ENCODE results near the gene SPDEF.

The SPDEF gene

DNA sequence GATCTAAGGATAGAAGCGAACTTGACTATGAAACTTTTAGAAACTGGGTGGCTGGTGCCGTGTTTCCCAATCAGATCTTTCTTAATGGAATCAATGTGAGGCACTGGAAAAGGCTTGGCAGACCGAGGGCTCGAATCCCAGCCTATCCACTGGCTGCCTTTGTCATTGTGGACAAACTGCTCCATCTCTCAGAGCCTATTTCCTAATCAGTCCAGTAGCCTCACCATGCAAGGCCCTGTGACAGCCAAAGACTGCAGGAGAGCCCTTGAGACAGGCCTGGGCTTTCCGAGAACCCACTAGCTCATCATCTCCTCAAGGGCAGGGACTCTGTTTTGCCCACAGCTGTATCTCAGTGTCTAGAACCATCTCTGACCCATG is 43.4 kb downstream of the SPDEF start:
- DNase-seq = no peak

DNA sequence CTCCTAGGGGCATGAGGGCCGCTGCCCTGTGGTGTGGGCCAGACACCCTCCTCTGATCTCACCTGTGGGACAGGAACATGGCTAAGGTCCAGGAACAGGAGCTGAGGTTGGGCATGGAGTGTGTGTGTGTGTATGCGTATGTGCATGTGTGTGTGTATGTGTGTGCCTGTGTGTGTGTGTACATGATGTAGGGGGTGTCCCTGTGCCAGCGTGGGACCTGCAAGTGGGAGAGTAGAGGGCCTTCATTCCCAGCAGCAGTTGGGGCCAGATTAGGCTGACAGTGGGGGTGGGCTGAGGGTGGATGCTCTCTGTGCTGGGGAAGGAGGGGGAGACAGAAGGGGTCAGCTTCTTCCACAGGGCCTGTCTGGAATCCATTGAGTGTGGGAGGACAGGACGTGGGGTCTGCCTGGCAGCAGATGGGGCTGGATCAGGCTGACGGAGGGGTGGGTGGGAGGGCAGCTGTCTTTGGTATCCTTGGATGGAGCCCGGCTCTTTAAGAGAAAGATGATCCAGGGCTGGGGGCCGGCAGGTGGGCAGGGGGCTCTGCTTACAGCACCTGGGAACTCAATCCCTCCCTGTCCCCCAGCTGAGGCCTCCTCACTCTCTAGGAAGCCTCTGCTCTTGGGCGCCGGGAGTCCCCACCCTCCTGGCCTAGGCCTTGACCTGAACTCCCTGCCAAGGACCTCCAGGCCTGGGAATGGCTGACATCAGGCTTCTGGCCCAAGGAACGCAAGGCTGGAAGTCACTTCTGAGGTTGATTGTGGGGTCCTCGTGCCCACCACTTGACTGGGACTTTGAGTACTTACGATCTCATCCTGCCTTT is 44.0 kb downstream of the SPDEF start:
- no peak for DNase-seq

DNA sequence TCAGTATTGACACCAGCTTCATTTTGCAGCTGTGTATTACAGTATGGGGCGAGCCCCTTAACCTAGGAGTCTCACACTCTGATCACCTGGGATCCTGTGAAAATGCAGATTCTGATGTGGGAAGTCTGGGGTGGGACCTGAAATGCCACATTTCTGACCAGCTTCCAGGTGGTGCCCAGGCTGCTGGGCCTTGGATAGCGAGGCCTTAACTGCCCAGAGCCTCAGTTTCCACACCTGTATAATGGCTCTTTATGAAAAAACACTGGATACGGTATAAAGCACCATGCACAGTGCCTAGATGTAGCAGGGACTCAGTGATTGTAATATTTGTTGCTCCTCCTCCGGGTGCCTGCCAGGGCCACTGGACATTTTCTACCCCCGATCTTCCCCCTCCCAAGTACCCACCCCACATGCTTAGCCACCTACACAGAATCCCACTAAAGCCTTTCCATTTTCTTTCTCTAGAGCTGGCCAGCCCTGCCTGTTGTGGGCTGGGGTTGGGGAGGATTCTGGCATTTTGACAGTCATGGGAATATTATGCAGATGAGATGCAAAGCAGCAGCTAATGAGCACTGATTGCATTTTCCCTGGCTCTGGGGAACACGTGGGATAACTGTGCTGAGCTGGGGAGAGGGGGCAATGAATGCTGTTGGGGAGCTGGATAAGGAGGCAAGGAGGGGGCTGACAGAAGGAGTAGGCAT is 44.8 kb downstream of the SPDEF start:
- no peak for DNase-seq

DNA sequence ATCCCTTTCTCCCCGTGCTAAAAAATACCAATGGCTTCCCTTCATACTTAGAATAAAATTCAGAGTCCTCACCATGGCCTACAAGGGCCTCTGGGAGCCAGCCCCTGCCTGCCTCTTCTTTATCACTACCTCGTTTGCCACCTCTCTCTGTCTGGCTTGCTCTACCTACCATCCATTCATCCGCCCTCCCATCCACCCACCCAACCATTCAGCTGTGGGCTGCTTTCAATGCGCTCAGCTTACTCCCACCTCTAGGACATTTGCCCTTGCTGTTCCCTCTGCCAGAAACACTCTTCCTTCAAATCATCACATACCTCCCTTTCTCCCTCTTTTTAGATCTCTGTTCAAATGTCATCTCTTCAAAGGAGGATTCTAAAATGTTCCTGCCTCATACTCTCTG is 45.8 kb downstream of the SPDEF start:
- DNase-seq = no peak

DNA sequence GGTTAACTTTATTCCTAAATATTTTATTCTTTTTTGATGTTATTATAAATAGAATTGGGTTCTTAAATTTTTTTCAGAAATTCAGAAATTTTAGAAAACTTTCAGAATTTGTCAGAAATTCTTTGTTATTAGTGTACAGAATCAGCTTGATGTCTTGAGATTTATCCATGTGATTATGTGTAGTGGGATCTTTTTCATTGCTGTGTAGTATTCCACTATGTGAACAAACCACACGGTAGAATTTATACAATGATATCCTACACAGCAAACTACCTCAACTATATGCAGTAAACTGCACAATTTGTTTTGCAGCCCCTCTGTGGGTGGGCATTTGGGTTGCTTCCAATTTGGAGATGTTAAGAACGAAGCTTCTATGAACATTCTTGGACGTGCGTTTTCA is 46.3 kb downstream of the SPDEF start:
- DNase-seq = no peak

DNA sequence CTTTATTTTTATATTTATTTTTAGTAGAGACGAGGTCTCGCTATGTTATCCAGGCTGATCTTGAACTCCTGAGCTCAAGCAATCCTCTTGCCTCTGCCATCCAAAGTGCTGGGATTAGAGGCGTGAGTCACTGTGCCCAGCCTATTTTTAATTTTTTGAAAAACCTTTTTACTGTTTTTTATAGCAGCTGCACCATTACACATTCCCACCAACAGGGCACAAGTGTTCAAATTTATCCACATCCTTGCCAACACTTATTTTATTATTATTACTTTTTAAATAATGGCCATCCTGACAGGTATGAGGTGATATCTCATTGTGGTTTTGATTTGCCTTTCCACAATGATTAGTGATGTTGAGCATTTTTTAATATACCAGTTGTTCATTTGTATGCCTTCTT is 47.7 kb downstream of the SPDEF start:
- no peak for DNase-seq

DNA sequence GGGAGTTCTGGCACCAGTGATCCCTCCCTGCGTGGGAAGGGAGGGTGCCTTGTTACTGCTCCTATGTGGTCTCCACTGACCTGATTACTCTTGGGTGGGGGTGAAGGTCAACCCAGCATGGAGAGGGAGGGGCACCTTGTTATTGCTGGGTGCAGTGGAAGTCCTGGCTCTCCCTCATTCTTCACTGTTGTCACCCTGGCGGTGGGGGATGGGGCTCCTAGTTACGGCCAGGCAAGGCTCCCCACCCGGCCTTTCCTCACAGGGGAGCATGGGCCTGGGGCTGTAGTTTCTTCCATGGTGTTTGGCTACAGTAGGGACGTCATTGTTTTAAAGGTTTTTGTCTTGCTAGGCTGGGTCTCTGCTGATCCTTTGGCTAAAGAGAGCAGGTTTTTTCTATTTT is 49.4 kb downstream of the SPDEF start:
- no peak for DNase-seq

DNA sequence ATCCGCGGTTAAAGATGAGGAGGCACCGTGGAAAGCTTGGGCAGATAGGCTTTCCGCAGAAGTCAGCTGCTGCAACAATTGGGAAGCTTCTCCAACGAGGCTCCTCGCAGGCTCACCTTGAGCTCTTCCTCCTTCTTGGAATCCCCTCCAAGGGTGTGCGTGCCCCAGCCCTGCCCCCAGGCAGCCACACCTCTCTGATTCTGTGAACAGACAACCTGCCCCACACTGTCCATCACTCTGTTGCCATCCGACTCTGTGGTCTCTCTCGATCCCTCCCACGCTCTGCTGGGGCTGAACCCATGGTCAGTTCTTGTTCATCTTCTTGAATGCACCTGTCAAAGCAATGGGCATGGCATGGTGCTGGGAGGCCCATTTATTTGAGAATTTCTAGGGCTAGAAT is 58.7 kb downstream of the SPDEF start:
- no peak for DNase-seq

DNA sequence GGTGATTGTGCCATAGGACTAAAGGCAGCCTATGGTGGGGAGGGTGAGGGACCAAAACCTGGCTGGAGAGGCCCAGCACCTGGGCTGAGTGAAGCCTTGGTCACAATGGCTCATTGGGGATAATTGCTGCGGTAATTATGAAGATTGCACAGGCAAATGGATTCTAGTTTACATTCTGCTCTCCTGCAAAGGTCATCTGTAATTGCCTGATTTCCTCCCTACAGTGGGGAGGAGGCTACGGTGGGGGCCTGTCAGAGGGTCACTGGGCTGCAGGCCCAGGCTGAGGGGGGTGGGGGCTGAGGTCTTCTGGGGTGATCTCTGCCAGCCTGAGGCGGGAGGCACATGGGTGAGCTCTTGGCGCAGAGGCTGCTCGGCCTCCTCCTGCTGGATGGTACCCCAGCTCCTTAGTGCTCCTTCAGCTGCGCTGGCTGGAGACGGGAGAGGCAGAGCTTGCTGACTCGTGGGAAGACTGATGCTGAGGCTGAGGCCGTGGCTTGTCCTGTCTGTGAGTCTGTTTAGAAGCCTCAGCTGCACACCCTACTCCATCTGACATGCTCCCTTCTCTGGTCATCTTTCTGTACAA is 59.9 kb downstream of the SPDEF start:
- no peak for DNase-seq

DNA sequence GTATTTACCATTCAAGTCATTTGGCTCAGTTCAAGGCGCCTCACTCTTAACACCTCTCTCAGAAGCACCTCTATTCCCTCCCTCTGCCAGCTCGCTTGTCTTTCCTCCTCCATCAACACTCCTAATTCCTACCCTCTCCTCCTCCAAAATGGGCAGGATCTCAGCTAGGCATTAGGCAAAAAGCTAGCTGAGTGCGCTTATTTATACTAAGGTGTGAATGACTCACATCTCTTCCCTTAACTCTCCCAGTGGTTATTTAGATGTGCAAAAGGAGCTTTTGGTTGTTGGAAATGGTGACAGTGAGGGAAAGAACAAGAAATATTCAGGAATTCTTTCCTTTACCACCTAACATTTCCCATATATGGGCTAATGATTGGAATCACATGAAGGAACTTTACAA is 61.2 kb downstream of the SPDEF start:
- no peak for DNase-seq

DNA sequence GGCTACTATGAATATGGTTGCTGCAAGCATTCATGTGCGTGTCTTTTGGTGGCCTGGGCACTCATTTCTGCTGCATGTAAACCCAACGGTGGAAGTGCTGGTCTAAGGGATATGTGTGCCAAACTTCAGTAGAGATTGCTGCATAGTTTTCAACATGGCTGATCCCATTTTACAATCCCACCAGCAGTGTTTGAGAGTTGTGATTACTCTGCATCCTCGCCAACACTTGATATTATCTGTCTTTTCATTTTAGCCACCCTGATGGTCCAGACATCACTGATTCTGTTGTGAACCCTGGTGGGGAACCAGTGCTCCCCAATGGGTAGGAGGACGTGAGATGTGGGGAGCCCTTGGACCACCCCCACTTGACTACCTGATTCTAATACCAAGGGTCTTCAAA is 62.8 kb downstream of the SPDEF start:
- no peak for DNase-seq

DNA sequence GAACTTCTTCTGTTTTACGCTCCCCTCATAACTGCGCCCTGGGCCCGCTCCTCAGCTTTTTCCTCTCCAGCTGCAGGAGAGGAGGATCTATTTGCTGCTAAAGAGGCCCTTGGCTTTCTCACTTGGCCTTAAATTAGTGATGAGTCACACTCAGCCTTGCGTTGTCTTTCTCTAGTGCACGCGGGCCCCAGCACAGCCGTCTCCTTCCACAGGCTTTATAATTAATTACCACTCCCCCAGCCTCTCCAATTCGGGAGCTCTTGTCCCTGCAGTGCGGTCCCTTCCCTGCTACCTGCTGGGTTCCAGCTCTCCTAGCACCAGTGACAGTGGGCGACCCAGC is 65.1 kb downstream of the SPDEF start:
- no peak for DNase-seq

DNA sequence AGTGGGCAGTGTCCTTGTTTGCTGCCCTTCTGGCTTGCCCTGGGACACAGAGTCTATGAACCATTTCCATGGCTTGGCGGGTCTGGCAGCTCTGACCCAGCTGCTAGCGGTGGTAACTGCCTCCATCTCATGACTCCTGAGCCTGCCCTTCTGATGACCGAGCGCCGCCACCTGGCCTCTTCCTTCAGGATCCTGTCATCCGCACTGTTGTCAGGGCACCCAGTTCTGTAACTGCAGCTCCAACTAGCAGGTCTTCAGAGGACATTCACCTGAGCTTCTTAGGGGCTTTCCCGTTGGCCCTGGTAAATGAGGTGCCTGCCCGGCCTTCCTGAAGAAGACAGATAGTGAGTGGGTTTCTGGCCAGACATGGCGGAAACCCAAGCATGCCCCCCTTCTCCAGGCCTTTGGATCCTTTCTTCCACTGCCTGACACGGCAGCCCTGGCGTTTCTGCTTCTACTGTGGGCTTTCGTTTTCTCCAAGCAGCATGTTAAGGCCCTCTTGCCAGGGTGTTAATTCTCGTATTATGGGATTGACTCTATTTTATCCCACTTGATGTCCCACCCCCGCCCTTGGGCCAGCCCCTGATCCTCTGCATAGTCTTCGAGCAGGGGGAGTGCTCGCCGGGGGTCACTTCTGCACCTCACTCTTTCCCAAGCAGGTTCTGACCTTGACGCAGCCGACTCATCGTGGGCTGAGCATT is 65.6 kb downstream of the SPDEF start:
- no peak for DNase-seq

DNA sequence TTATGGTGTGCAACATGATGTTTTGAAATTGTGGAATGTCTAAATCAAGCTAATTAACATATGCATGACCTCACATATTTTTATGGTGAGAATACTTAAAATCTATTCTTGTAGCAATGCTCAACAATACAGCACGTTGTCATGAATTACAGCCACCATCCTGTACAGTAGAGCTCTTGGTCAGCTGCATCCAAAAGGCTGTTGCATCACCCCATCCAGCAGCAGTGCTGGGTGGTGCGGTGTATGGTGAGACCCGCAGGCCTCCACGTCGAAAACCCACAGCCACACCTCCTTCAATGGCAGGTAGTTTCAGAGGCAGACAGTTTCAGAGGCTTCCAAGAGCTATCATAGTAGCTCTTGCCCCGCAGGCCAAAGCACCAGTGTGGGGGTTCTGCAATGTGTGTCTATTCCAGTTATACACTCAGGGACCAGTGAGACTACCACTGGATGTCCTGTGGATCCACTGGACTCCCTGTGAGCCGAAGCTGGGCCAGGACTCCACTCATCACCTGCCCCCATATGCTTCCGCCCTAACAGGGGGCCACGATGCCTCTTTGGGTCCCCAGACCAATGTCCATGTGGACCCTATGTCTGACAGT is 66.8 kb downstream of the SPDEF start:
- no peak for DNase-seq
